ENCODE measurements around the gene ADGRV1. TPM values are rescaled to one million over a fixed set of nuclear protein-coding genes. Genes with fewer than 3 reads are reported as not detected.

ADGRV1 gene
- total and polyA plus RNA-seq, 9 of the 15 experiments (the other 6 are each of a cell fraction or from before 2014, with no cell fraction given), result 21.7 to 156 (median 58.2) TPM

- TF ChIP-seq CREB1 (IDR thresholded peaks at IDR 0.05) (no peak), CREB1 (CRISPR knock-in tag; IDR thresholded peaks at IDR 0.05) (no peak), CSDE1 (IDR thresholded peaks at IDR 0.05) (no peak), MTF1 (CRISPR knock-in tag; IDR thresholded peaks at IDR 0.05; ENCODE audit: borderline replicate concordance) (no peak), KLF13 (tag; IDR thresholded peaks at IDR 0.05; ENCODE audit: borderline replicate concordance, low read depth) (no peak), ZNF232 (CRISPR knock-in tag; IDR thresholded peaks at IDR 0.05) (no peak), SNRNP70 (optimal IDR thresholded peaks at IDR 0.05; ENCODE audit: low read depth, low read length) (no peak), ZNF780A (CRISPR knock-in tag; IDR thresholded peaks at IDR 0.05) (no peak), SAFB2 (IDR thresholded peaks at IDR 0.05; ENCODE audit: borderline replicate concordance, low read depth, low read length, severe bottlenecking) (no peak), MXI1 (IDR thresholded peaks at IDR 0.05; ENCODE audit: low read depth, low read length) (no peak), ZNF143 (CRISPR knock-in tag; IDR thresholded peaks at IDR 0.05) (no peak), TAF15 (IDR thresholded peaks at IDR 0.05; ENCODE audit: low read depth, low read length) (no peak), ZNF277 (CRISPR knock-in tag; IDR thresholded peaks at IDR 0.05; ENCODE audit: borderline replicate concordance) (no peak), ETS1 (conservative IDR thresholded peaks at IDR 0.05; ENCODE audit: control insufficient read depth, low read depth, low read length) (no peak), ZNF639 (CRISPR knock-in tag; conservative IDR thresholded peaks at IDR 0.05 in 1 of 2, IDR thresholded peaks at IDR 0.05 in 1 of 2) (0 out of 4 replicates have a peak, but pooled peaks of 1 of the 2 experiments have one; percentile 24), CTCFL (IDR thresholded peaks at IDR 0.05; ENCODE audit: borderline replicate concordance, insufficient read depth, low read depth, low read length, poor library complexity, severe bottlenecking) (peak; percentile 35), THRA (IDR thresholded peaks at IDR 0.05) (no peak), NR2F6 (CRISPR knock-in tag; IDR thresholded peaks at IDR 0.05) (no peak), SMARCA4 (IDR thresholded peaks at IDR 0.05) (peak; percentile 53; the same call in 1 of the 2 replicates)
These were observed 28.5 kb upstream of the ADGRV1 start (continued) for GRCh38 chr5:90529939-90530677.

Data from K562 (cell line).